K562 (cell line): ENCODE data around the gene LNX2. TPM values are rescaled to one million over a fixed set of nuclear protein-coding genes. Genes with fewer than 3 reads are reported as not detected.

Experiments
- ATAC-seq: fragments of 200-7000 bp; cut with Tn5 transposase; 3 replicates; pipeline ENCODE4 v1.9.1; 2020; ENCODE audit warnings: moderate library complexity
- BruUV-seq: library from RNA; stranded (reverse); fragments of 400-500 nt; replicated peaks from 2 replicates; lab custom pipeline; 2021; lab: Mats Ljungman, UMichigan
- CTCF ChIA-PET: fragments of 300-600 bp; formaldehyde crosslinking; extraction: SDS; loops from one replicate; lab custom pipeline; 2021; ENCODE audit warnings: low intra/inter-chr PET ratio; lab: Yijun Ruan, JAX
- POLR2A ChIA-PET: fragments of 300-600, 350-650 bp; sonication (Branson Sonifier 250); formaldehyde crosslinking; extraction: SDS; loops from one replicate; lab custom pipeline; 2021; ENCODE audit warnings: antibody characterized with exemption, inconsistent platforms; lab: Yijun Ruan, JAX
- DNase-seq, 4 experiments: peaks; one replicate each; pipeline versions ENCODE4 v3.0.0 to v3.0.0-alpha.2; 2011 to 2018; ENCODE audit warnings: low spot score in 3 of 4, mixed read lengths in 3 of 4; ENCODE audit errors: extremely low read depth in 1 of 4
- FAIRE-seq: peaks from 2 replicates; lab custom pipeline; 2011; peaks lifted over from hg19 to GRCh38; lab: Jason Lieb, UNC
- H2AFZ ChIP-seq: 2 replicates; pipeline ENCODE4 v1.6.0; 2011; ENCODE audit warnings: low read depth, low read length, control low read depth, inconsistent platforms
- H3K27ac ChIP-seq: fragments of 200-600 bp; 3 replicates; pipeline ENCODE4 v1.8.0; 2011; ENCODE audit warnings: low read depth, mild to moderate bottlenecking, control low read depth, inconsistent platforms, low read length, moderate library complexity, mixed read lengths; ENCODE audit errors: extremely low read depth
- H3K27me3 ChIP-seq, 2 experiments: fragments of 300-600 bp in 1 of 2; 2 replicates in 1 of 2; 3 replicates in 1 of 2; pipeline versions ENCODE4 v1.6.0 to v1.8.0; 2011; ENCODE audit warnings: inconsistent platforms in 2 of 2, low read length in 2 of 2, mild to moderate bottlenecking in 1 of 2, mixed read lengths in 1 of 2, moderate library complexity in 1 of 2; ENCODE audit not compliant: control insufficient read depth in 2 of 2, insufficient read depth in 2 of 2
- H3K36me3 ChIP-seq: fragments of 300-600 bp; 3 replicates; pipeline ENCODE4 v1.8.0; 2011; ENCODE audit warnings: mild to moderate bottlenecking, low read length, inconsistent platforms; ENCODE audit not compliant: control insufficient read depth, insufficient read depth
- H3K4me1 ChIP-seq, 2 experiments: fragments of 200-600 bp in 1 of 2; replicated peaks in 1 of 2; 2 replicates in 1 of 2; 3 replicates in 1 of 2; pipeline versions ENCODE4 v1.5.1 to v1.8.0; 2011; ENCODE audit warnings: inconsistent platforms in 2 of 2, low read length in 2 of 2, mild to moderate bottlenecking in 1 of 2, mixed read lengths in 1 of 2, moderate library complexity in 1 of 2; ENCODE audit not compliant: control insufficient read depth in 2 of 2, insufficient read depth in 2 of 2
- H3K4me2 ChIP-seq: 2 replicates; pipeline ENCODE4 v1.6.1; 2011; ENCODE audit warnings: low read length, control low read depth, inconsistent platforms, mixed read lengths; ENCODE audit not compliant: insufficient read depth
- H3K4me3 ChIP-seq: fragments of 200-600 bp; sonication (generic), shearing (Covaris generic); 2 replicates; pipeline ENCODE4 v1.5.1; 2016; ENCODE audit warnings: control low read depth, inconsistent platforms
- H3K79me2 ChIP-seq: fragments of 200-600 bp; 3 replicates; pipeline ENCODE4 v1.8.0; 2011; ENCODE audit warnings: low read length, inconsistent platforms; ENCODE audit not compliant: control insufficient read depth, insufficient read depth
- H3K9ac ChIP-seq, 2 experiments: 2 replicates each; pipeline versions ENCODE4 v1.6.0 to v1.6.1; 2011; ENCODE audit warnings: low read depth in 2 of 2, low read length in 2 of 2, control low read depth in 1 of 2, inconsistent platforms in 1 of 2, mild to moderate bottlenecking in 1 of 2, mixed read lengths in 1 of 2; ENCODE audit not compliant: insufficient read depth in 1 of 2
- H3K9me1 ChIP-seq: one replicate; pipeline ENCODE4 v1.6.0; 2011; ENCODE audit warnings: inconsistent platforms, mild to moderate bottlenecking, low read length, moderate library complexity; ENCODE audit not compliant: control insufficient read depth, insufficient read depth
- H3K9me3 ChIP-seq: replicated peaks from 2 replicates; pipeline ENCODE4 v1.5.1; 2011; ENCODE audit warnings: low read depth, low read length, inconsistent platforms; ENCODE audit not compliant: control insufficient read depth, insufficient read depth
- H4K20me1 ChIP-seq: replicated peaks from 2 replicates; pipeline ENCODE4 v1.6.1; 2011; ENCODE audit warnings: low read length, inconsistent platforms, mixed read lengths; ENCODE audit not compliant: control insufficient read depth, insufficient read depth
- THRA ChIP-seq: fragments of 450-650 bp; IDR thresholded peaks from 2 replicates; pipeline ENCODE4 v1.6.1; 2017; ENCODE audit warnings: mild to moderate bottlenecking, moderate library complexity
- ZBTB11 ChIP-seq, 3 experiments: fragments of 200-800 bp in 1 of 3; fragments of 250-450 bp in 1 of 3; fragments of 450-650 bp in 1 of 3; sonication (Bioruptor Pico) in 1 of 3; sonication (Bioruptor generic) in 1 of 3; formaldehyde crosslinking in 1 of 3; IDR thresholded peaks; 2 replicates each; pipeline versions ENCODE4 v1.6.1 to v1.8.0; 2016 to 2022; ENCODE audit warnings: mild to moderate bottlenecking in 2 of 3, missing genetic modification characterization in 2 of 3, missing compliant biosample characterization in 1 of 3, moderate library complexity in 1 of 3
- WGBS: fragments of 100-300 bp; shearing (Covaris generic); methylation state at CpG from one replicate; pipeline ENCODE4 v1.1.6; 2016; ENCODE audit warnings: low coverage, mixed read lengths; ENCODE audit not compliant: insufficient coverage; ENCODE audit errors: missing lambda C conversion rate; 5-methylcytosine and 5-hydroxymethylcytosine counted together
- in situ Hi-C: fragments of 300-500 bp; cut with MboI; formaldehyde crosslinking; loops from 4 replicates; pipeline ENCODE4 v1.15.0; 2018; ENCODE audit warnings: inconsistent platforms, mixed read lengths
- intact Hi-C: fragments of 100-400 bp; cut with micrococcal nuclease; formaldehyde crosslinking; loops from 2 replicates; pipeline ENCODE4 v1.14.2; 2022
- polyA plus RNA-seq, 8 experiments: library from polyadenylated mRNA; depleted of rRNA in 4 of 8; stranded (reverse) in 5 of 8; unstranded in 3 of 8; fragments of >200 nt; fragmentation: Nextera tagmentation in 2 of 8; fragmentation: Illumina TruSeq in 1 of 8; extraction: Ambion mirVana in 2 of 8; extraction: Trizol in 1 of 8; gene quantifications; 2 replicates each; pipeline versions ENCODE4 v1.2.1 to v1.2.3, GENCODE V29; 2011 to 2014; ENCODE audit warnings: inconsistent platforms in 1 of 8, missing spikeins in 1 of 8
- total RNA-seq, 7 experiments: library from RNA; depleted of rRNA in 6 of 7; stranded (reverse); fragments of >200 nt in 6 of 7; fragmentation: Illumina TruSeq in 2 of 7; extraction: Trizol in 2 of 7; gene quantifications; 2 replicates each; pipeline versions ENCODE4 v1.2.1 to v1.2.3, GENCODE V29; 2011 to 2021; ENCODE audit warnings: low replicate concordance in 1 of 7

Gene LNX2
- total and polyA plus RNA-seq, 9 of the 15 experiments (the other 6 are each of a cell fraction or from before 2014, with no cell fraction given): 1.5 to 5.5 (median 4.0) TPM

GRCh38 chr13:27593267-27593666, 27.1 kb downstream of the LNX2 start:
- Histone ChIP-seq H3K9ac (no peak overlapping the region), H3K4me1 (peaks cover 0 to 8% of the 10 kb centered on the region in 2 experiments; a peak in 1 of 5 replicates), H3K79me2 (no peaks in the 10 kb centered on the region), H3K4me2 (no peak overlapping the region), H3K4me3 (no peak overlapping the region), H3K36me3 (no peaks in the 10 kb centered on the region), H3K9me1 (no peaks in the 10 kb centered on the region), H3K27ac (no peak overlapping the region), H3K9me3 (no peaks in the 10 kb centered on the region), H4K20me1 (no peaks in the 10 kb centered on the region), H2AFZ (no peak overlapping the region)
- FAIRE-seq: no peak
- CTCF ChIA-PET: no interaction called here
- 40% methylated on average over 3 of the region's 3 CpGs for whole genome bisulfite sequencing
- no peak for ATAC-seq
- in situ Hi-C loops: no loop called here
- no TSS peak for BruUV-seq
- DNase-seq: no peak
- TF ChIP-seq THRA: no peak
- no peak for TF ChIP-seq ZBTB11 (CRISPR knock-in tag; IDR thresholded peaks at IDR 0.05)
- TF ChIP-seq, all 486 proteins: peak for 0
- intact Hi-C loops: no loop called here
- POLR2A ChIA-PET: no interaction called here
- H3K27me3 ChIP-seq: no peaks in the 10 kb centered on the region
